Measurements from ENCODE around the gene CCDC87.
"Not testable (repeated sequence)": the region's sequence is repeated elsewhere in the genome, so short reads cannot be mapped to it uniquely, and the experiment has no call there.

CCDC87 gene

GRCh38 chr11:66614073-66614472 lies 21.2 kb upstream of the CCDC87 start:
- no peak for DNase-seq

GRCh38 chr11:66612458-66612857 lies 19.6 kb upstream of the CCDC87 start:
- DNase-seq = no peak

- no peak for DNase-seq
Observed at GRCh38 chr11:66609721-66610617, 17.1 kb upstream of the CCDC87 start.

GRCh38 chr11:66607126-66607834 lies 14.4 kb upstream of the CCDC87 start:
- no peak for DNase-seq

- not testable (repeated sequence) for DNase-seq
Observed at GRCh38 chr11:66606608-66607007, 13.7 kb upstream of the CCDC87 start.

- DNase-seq = no peak
Observed at GRCh38 chr11:66604155-66604554, 11.3 kb upstream of the CCDC87 start.

- no peak for DNase-seq
Observed at GRCh38 chr11:66603072-66603471, 10.2 kb upstream of the CCDC87 start.

GRCh38 chr11:66600631-66601233 lies 7.9 kb upstream of the CCDC87 start:
- DNase-seq = no peak

GRCh38 chr11:66600219-66600618 lies 7.4 kb upstream of the CCDC87 start:
- no peak for DNase-seq

- DNase-seq = no peak
Observed at GRCh38 chr11:66598993-66599392, 6.1 kb upstream of the CCDC87 start.

- no peak for DNase-seq
Observed at GRCh38 chr11:66595245-66595904, 2.5 kb upstream of the CCDC87 start.

- DNase-seq = no peak
Observed at GRCh38 chr11:66593650-66594049, 787 bp upstream of the CCDC87 start.

GRCh38 chr11:66593303-66593635 lies 406 bp upstream of the CCDC87 start:
- no peak for DNase-seq

GRCh38 chr11:66591175-66591574 lies 1.7 kb downstream of the CCDC87 start:
- no peak for DNase-seq

GRCh38 chr11:66589996-66590675 lies 2.7 kb downstream of the CCDC87 start:
- DNase-seq = no peak

- not testable (repeated sequence) for DNase-seq
Observed at GRCh38 chr11:66589315-66589714, 3.5 kb downstream of the CCDC87 start.

GRCh38 chr11:66586136-66586535 lies 6.7 kb downstream of the CCDC87 start:
- no peak for DNase-seq

- DNase-seq = not testable (repeated sequence)
Observed at GRCh38 chr11:66585447-66585846, 7.4 kb downstream of the CCDC87 start.

- not testable (repeated sequence) for DNase-seq
Observed at GRCh38 chr11:66582565-66583147, 10.2 kb downstream of the CCDC87 start.

- no peak for DNase-seq
Observed at GRCh38 chr11:66581261-66581660, 11.6 kb downstream of the CCDC87 start.

GRCh38 chr11:66580803-66581202 lies 12.1 kb downstream of the CCDC87 start:
- DNase-seq = no peak

GRCh38 chr11:66579017-66579606 lies 13.8 kb downstream of the CCDC87 start:
- DNase-seq = peak; percentile 75

All from activated CD4-positive, alpha-beta T cell treated with anti-CD3 and anti-CD28 coated beads, Interleukin-2, Interleukin-6, amounts not matched to agents 100 ng/mL and 50 ng/mL, durations not matched to agents 16 hours and 8 hours (primary cell).